PC-9 (cell line): ENCODE data around the gene RUBCN. TPM values are rescaled to one million over a fixed set of nuclear protein-coding genes. Genes with fewer than 3 reads are reported as not detected.

ENCODE experiments used
- Bru-seq: library from RNA; stranded (reverse); fragments of 400-500 nt; gene quantifications from one replicate; lab custom pipeline; 2021; lab: Mats Ljungman, UMichigan
- BruChase-seq, 2 experiments: library from RNA; stranded (reverse); fragments of 400-500 nt; gene quantifications; one replicate each; lab custom pipeline; 2021; lab: Mats Ljungman, UMichigan
- BruUV-seq: library from RNA; stranded (reverse); fragments of 400-500 nt; replicated peaks from 2 replicates; lab custom pipeline; 2021; lab: Mats Ljungman, UMichigan
- CTCF ChIA-PET: fragments of 300-600 bp; sonication (Branson Sonifier 250); formaldehyde crosslinking; loops from one replicate; lab custom pipeline; 2022; ENCODE audit warnings: antibody characterized with exemption; lab: Charles Lee
- POLR2A ChIA-PET: fragments of 300-600 bp; sonication (Branson Sonifier 250); formaldehyde crosslinking; loops from one replicate; lab custom pipeline; 2022; ENCODE audit warnings: antibody characterized with exemption; ENCODE audit not compliant: unreplicated experiment; lab: Charles Lee
- DNase-seq, 2 experiments: peaks; one replicate each; pipeline versions ENCODE4 v3.0.0 to v3.0.0-alpha.2; 2015 to 2022; ENCODE audit warnings: mixed read lengths in 1 of 2
- H2AFZ ChIP-seq: fragments of 200-600 bp; sonication (generic); 2 replicates; pipeline ENCODE4 v1.8.1; 2017; ENCODE audit warnings: antibody characterized with exemption
- H3F3A ChIP-seq: fragments of 200-600 bp; sonication (generic); 2 replicates; pipeline ENCODE4 v1.8.1; 2017; ENCODE audit warnings: antibody characterized with exemption, mild to moderate bottlenecking, low read depth; ENCODE audit not compliant: insufficient read depth
- H3K27ac ChIP-seq: fragments of 200-600 bp; sonication (generic); 2 replicates; pipeline ENCODE4 v1.6.1; 2016; ENCODE audit warnings: mixed run types
- H3K27me3 ChIP-seq: fragments of 200-600 bp; sonication (generic); 2 replicates; pipeline ENCODE4 v1.6.1; 2016; ENCODE audit warnings: low read depth, mixed run types; ENCODE audit not compliant: insufficient read depth
- H3K36me3 ChIP-seq: fragments of 200-600 bp; sonication (generic); 2 replicates; pipeline ENCODE4 v1.6.1; 2016; ENCODE audit warnings: low read depth, mixed run types
- H3K4me1 ChIP-seq: fragments of 200-600 bp; sonication (generic); replicated peaks from 2 replicates; pipeline ENCODE4 v1.6.1; 2016; ENCODE audit warnings: mixed run types; ENCODE audit not compliant: insufficient read depth
- H3K4me2 ChIP-seq: fragments of 200-600 bp; sonication (generic); 2 replicates; pipeline ENCODE4 v1.6.1; 2017; ENCODE audit warnings: mixed run types
- H3K4me3 ChIP-seq: fragments of 200-600 bp; sonication (generic); 2 replicates; pipeline ENCODE4 v1.6.1; 2016; ENCODE audit warnings: mixed run types
- H3K79me2 ChIP-seq: fragments of 200-600 bp; sonication (generic); 2 replicates; pipeline ENCODE4 v1.6.1; 2017; ENCODE audit warnings: low read depth, mixed run types
- H3K9me2 ChIP-seq: fragments of 200-600 bp; sonication (generic); 2 replicates; pipeline ENCODE4 v1.8.1; 2017; ENCODE audit warnings: mild to moderate bottlenecking; ENCODE audit not compliant: insufficient read depth
- H3K9me3 ChIP-seq: fragments of 200-600 bp; sonication (generic); 2 replicates; pipeline ENCODE4 v1.8.1; 2016; ENCODE audit warnings: low read depth; ENCODE audit not compliant: insufficient read depth
- H4K20me1 ChIP-seq: fragments of 200-600 bp; sonication (generic); 2 replicates; pipeline ENCODE4 v1.8.1; 2017; ENCODE audit not compliant: insufficient read depth
- EZH2 ChIP-seq: fragments of 200-600 bp; sonication (generic); IDR thresholded peaks from 2 replicates; pipeline ENCODE4 v1.8.0; 2017; ENCODE audit warnings: antibody characterized with exemption, low read depth
- intact Hi-C: fragments of 100-400 bp; cut with micrococcal nuclease; formaldehyde crosslinking; loops from one replicate; pipeline ENCODE4 v1.10.0; 2022; ENCODE audit not compliant: unreplicated experiment
- long read RNA-seq: library from polyadenylated mRNA; stranded (forward); transcript quantifications from one replicate; pipeline ENCODE4 v2.0.0, GENCODE V29; 2022
- total RNA-seq: library from RNA; stranded (reverse); gene quantifications from 2 replicates; pipeline ENCODE4 v1.2.3, GENCODE V29; 2021
- TF ChIP-seq, protein P1 (sequence below): fragments of 200-600 bp; sonication (generic); conservative IDR thresholded peaks from 2 replicates; pipeline ENCODE4 v1.6.1; 2017; ENCODE audit warnings: mixed run types, antibody characterized with exemption, mild to moderate bottlenecking, moderate library complexity

Gene RUBCN
- total RNA-seq (34.2 and 41.1 TPM in 2 replicates), Bru-seq, nascent RNA (percentile 76 among the genes with signal in this experiment), BruChase-seq, experiment 1, labeled RNA remaining after a 2-hour chase (percentile 88 among the genes with signal in this experiment), BruChase-seq, experiment 2, labeled RNA remaining after a 6-hour chase (percentile 88 among the genes with signal in this experiment)
- long read RNA-seq, partial matches to known transcripts: 1 of 6 reads
- long read RNA-seq, other reads (novel, unspliced or antisense): 3 of 6 reads

DNA sequence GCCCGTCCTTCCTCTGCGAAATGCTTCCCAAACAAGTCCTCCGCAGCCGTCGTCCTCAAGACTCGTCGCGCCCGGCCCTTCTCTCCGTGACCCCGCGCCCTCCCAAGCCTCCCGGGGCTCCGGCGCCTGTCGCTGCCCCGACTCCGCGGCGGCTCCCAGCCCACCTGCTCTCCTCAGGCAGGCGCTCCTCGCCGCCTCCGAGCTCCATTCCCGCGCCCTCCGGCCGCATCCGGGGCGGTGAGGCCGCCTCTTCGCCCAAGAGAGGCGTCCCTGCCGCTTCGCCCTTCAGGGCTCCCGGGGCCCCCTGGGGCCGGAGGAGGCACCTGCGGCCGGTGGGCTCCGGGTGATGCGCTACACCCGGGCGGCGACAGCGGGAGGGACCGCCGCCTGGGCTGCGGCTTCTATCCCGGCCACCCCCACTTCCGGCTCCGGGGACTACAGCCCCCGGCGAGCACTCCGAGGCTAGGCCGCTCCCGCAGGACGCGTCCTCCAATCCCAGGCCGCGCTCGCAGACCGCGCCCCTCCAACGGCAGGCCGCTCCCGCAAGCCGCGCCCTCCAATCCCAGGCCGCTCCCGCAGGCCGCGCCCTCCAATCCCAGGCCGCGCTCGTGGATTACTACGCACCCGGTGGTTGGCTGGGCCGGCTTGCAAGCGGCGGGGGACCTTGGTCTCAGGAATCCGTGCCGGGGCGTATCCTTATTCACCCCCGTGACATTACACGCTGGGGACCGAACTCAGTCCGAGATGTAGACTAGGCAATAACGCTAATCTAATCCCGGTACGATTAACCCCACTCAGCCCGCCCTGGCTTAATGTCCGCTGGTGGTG lies at the start of gene RUBCN:
RUBCN (minus strand) TSS at position 414 of the 828 bp plus-strand sequence; CDS start at position 229, 185 bp downstream.
- BruUV-seq: no TSS peak
- POLR2A ChIA-PET: interaction anchor here (0.5 to 0.7 kb wide), 2 partner anchors 18 to 25 kb away, joined by 3 to 7 read pairs; no protein-coding TSS in a partner anchor

DNA sequence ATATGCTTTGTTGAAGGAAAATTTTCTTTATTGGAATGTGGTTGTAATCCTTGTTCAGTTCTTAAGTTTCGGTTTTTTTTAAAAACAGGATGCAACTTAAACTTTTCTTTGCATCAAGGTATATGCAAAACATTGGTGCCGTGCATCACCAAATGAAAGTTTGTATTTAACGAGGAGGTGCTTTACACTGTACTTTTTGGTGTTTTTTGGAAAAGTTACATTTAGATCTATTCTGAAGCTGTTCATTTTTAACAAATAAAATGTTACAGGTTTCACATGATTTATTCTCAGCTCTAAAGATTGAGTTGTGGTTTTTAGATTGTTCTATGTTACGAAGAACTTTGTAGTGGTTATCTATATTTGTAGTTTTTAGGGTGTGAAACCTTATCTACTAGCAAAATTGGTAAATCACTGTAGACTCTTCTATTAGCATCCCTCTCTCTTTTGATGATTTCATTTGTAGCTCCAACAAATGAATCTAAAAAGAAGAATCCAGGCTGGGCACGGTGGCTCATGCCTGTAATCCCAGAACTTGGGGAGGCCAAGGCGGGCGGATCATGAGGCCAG lies 47.4 kb upstream of the RUBCN start:
- intact Hi-C loops: no loop called here
- POLR2A ChIA-PET: interaction anchor here (0.5 kb wide), 1 partner anchor 245 kb away, joined by 10 read pairs; no protein-coding TSS in a partner anchor

More for the DNA sequence above, at the start of gene RUBCN:
- no peaks in the 10 kb centered on the region for H3K9me2 ChIP-seq
- H3K4me2 ChIP-seq: peak within 1 kb of the TSS; percentile 97
- peaks cover 13% of the 10 kb centered on the region for H3F3A ChIP-seq
- H3K79me2 ChIP-seq: peaks cover 20% of the 10 kb centered on the region
- no peaks in the 10 kb centered on the region for H3K36me3 ChIP-seq
- peak within 1 kb of the TSS; percentile 79 for H3K27ac ChIP-seq
- TF ChIP-seq, protein P1, sequence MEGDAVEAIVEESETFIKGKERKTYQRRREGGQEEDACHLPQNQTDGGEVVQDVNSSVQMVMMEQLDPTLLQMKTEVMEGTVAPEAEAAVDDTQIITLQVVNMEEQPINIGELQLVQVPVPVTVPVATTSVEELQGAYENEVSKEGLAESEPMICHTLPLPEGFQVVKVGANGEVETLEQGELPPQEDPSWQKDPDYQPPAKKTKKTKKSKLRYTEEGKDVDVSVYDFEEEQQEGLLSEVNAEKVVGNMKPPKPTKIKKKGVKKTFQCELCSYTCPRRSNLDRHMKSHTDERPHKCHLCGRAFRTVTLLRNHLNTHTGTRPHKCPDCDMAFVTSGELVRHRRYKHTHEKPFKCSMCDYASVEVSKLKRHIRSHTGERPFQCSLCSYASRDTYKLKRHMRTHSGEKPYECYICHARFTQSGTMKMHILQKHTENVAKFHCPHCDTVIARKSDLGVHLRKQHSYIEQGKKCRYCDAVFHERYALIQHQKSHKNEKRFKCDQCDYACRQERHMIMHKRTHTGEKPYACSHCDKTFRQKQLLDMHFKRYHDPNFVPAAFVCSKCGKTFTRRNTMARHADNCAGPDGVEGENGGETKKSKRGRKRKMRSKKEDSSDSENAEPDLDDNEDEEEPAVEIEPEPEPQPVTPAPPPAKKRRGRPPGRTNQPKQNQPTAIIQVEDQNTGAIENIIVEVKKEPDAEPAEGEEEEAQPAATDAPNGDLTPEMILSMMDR: no peak
- no peak for TF ChIP-seq EZH2
- peak within 1 kb of the TSS; percentile 94 for H2AFZ ChIP-seq
- no peaks in the 10 kb centered on the region for H3K27me3 ChIP-seq
- peaks cover 22% of the 10 kb centered on the region for H3K4me1 ChIP-seq
- intact Hi-C loops: loop anchor here (1.0 kb wide), 2 partner anchors 13 to 24 kb away; partner anchors contain the start of gene FYTTD1
- H3K4me3 ChIP-seq: peak within 1 kb of the TSS; percentile 73
- CTCF ChIA-PET: interaction anchor here (0.6 kb wide), 1 partner anchor 949 kb away, joined by 4 read pairs; no protein-coding TSS in a partner anchor
- peak; percentile 95 to 99 for DNase-seq
- H3K9me3 ChIP-seq: no peaks in the 10 kb centered on the region
- H4K20me1 ChIP-seq: no peaks in the 10 kb centered on the region

More for the DNA sequence above, 47.4 kb upstream of the RUBCN start:
- CTCF ChIA-PET: no interaction called here
- no peak overlapping the region for H3K4me2 ChIP-seq
- no peak overlapping the region for H2AFZ ChIP-seq
- BruUV-seq: no TSS peak
- no peak for DNase-seq
- TF ChIP-seq, protein P1: no peak
- TF ChIP-seq EZH2: no peak
- H4K20me1 ChIP-seq: no peaks in the 10 kb centered on the region
- H3K4me1 ChIP-seq: peaks cover 16% of the 10 kb centered on the region
- no peak overlapping the region for H3K27ac ChIP-seq
- H3K4me3 ChIP-seq: no peak overlapping the region
- peaks cover 15% of the 10 kb centered on the region for H3K36me3 ChIP-seq
- H3K27me3 ChIP-seq: no peaks in the 10 kb centered on the region
- peaks cover 32% of the 10 kb centered on the region; the same call in 1 of the 2 replicates for H3F3A ChIP-seq
- H3K79me2 ChIP-seq: no peaks in the 10 kb centered on the region
- no peaks in the 10 kb centered on the region for H3K9me3 ChIP-seq
- H3K9me2 ChIP-seq: no peaks in the 10 kb centered on the region
